K562 (cell line): ENCODE results near the gene VWA7. TPM values are rescaled to one million over a fixed set of nuclear protein-coding genes. Genes with fewer than 3 reads are reported as not detected.

Experiments used
- NFE2L1 ChIP-seq: fragments of 450-650 bp; IDR thresholded peaks from 2 replicates; pipeline ENCODE4 v1.6.1; 2016; ENCODE audit warnings: missing genetic modification characterization, low read depth, mild to moderate bottlenecking, missing compliant biosample characterization, moderate library complexity, borderline replicate concordance
- NONO ChIP-seq, 2 experiments: fragments of 200-400 bp in 1 of 2; fragments of 450-650 bp in 1 of 2; formaldehyde crosslinking in 1 of 2; IDR thresholded peaks; 2 replicates each; pipeline ENCODE4 v1.6.1; 2017; ENCODE audit warnings: low read depth in 2 of 2, mild to moderate bottlenecking in 2 of 2, moderate library complexity in 2 of 2, low read length in 1 of 2
- TAF1 ChIP-seq: IDR thresholded peaks from 2 replicates; pipeline ENCODE4 v1.6.1; 2011; ENCODE audit warnings: mild to moderate bottlenecking, low read length, moderate library complexity; ENCODE audit not compliant: insufficient read depth, control insufficient read depth, severe bottlenecking; ENCODE audit errors: extremely low read depth
- TRIM24 ChIP-seq, 2 experiments: fragments of 450-650 bp; IDR thresholded peaks; 2 replicates each; pipeline ENCODE4 v1.6.1; 2016
- ZNF165 ChIP-seq: fragments of 250-450 bp; sonication (Bioruptor Pico); IDR thresholded peaks from 2 replicates; pipeline ENCODE4 v1.4.0; 2020; ENCODE audit warnings: borderline replicate concordance
- ZNF707 ChIP-seq: fragments of 250-450 bp; sonication (Bioruptor Pico); conservative IDR thresholded peaks from 2 replicates; pipeline ENCODE4 v1.8.0; 2022; ENCODE audit warnings: inconsistent platforms, mild to moderate bottlenecking, moderate library complexity
- polyA plus RNA-seq, 8 experiments: library from polyadenylated mRNA; depleted of rRNA in 4 of 8; stranded (reverse) in 5 of 8; unstranded in 3 of 8; fragments of >200 nt; fragmentation: Nextera tagmentation in 2 of 8; fragmentation: Illumina TruSeq in 1 of 8; extraction: Ambion mirVana in 2 of 8; extraction: Trizol in 1 of 8; gene quantifications; 2 replicates each; pipeline versions ENCODE4 v1.2.1 to v1.2.3, GENCODE V29; 2011 to 2014; ENCODE audit warnings: inconsistent platforms in 1 of 8, missing spikeins in 1 of 8
- total RNA-seq, 7 experiments: library from RNA; depleted of rRNA in 6 of 7; stranded (reverse); fragments of >200 nt in 6 of 7; fragmentation: Illumina TruSeq in 2 of 7; extraction: Trizol in 2 of 7; gene quantifications; 2 replicates each; pipeline versions ENCODE4 v1.2.1 to v1.2.3, GENCODE V29; 2011 to 2021; ENCODE audit warnings: low replicate concordance in 1 of 7
- TF ChIP-seq, protein P1 (sequence below): fragments of 450-650 bp; formaldehyde crosslinking; IDR thresholded peaks from 2 replicates; pipeline ENCODE4 v1.4.0; 2020; ENCODE audit warnings: mild to moderate bottlenecking, mixed read lengths
- TF ChIP-seq, protein P2 (sequence below): sonication (generic); formaldehyde crosslinking; IDR thresholded peaks from 2 replicates; pipeline ENCODE4 v1.8.0; 2022; ENCODE audit warnings: mild to moderate bottlenecking, missing genetic modification reagents
- TF ChIP-seq, protein P3 (sequence below): sonication (generic); formaldehyde crosslinking; IDR thresholded peaks from 2 replicates; pipeline ENCODE4 v1.8.1; 2023; ENCODE audit warnings: mild to moderate bottlenecking, missing genetic modification reagents
- TF ChIP-seq, protein P4 (sequence below), 2 experiments: fragments of 250-450 bp in 1 of 2; fragments of 450-650 bp in 1 of 2; sonication (Bioruptor Pico) in 1 of 2; IDR thresholded peaks; 2 replicates each; pipeline versions ENCODE4 v1.6.1 to v1.8.0; 2016 to 2021; ENCODE audit warnings: mild to moderate bottlenecking in 2 of 2, moderate library complexity in 2 of 2, missing compliant biosample characterization in 1 of 2, missing genetic modification characterization in 1 of 2
- TF ChIP-seq, protein P5 (sequence below): fragments of 200-400 bp; formaldehyde crosslinking; IDR thresholded peaks from 2 replicates; pipeline ENCODE4 v1.6.1; 2017; ENCODE audit warnings: mild to moderate bottlenecking, low read depth, low read length, moderate library complexity
- TF ChIP-seq, protein P6 (sequence below): sonication (generic); formaldehyde crosslinking; IDR thresholded peaks from 2 replicates; pipeline ENCODE4 v1.8.0; 2023; ENCODE audit warnings: mild to moderate bottlenecking, missing genetic modification reagents

VWA7 gene
- total and polyA plus RNA-seq, 9 of the 15 experiments (the other 6 are each of a cell fraction or from before 2014, with no cell fraction given): 0.18 to 2.9 (median 0.95) TPM

DNA sequence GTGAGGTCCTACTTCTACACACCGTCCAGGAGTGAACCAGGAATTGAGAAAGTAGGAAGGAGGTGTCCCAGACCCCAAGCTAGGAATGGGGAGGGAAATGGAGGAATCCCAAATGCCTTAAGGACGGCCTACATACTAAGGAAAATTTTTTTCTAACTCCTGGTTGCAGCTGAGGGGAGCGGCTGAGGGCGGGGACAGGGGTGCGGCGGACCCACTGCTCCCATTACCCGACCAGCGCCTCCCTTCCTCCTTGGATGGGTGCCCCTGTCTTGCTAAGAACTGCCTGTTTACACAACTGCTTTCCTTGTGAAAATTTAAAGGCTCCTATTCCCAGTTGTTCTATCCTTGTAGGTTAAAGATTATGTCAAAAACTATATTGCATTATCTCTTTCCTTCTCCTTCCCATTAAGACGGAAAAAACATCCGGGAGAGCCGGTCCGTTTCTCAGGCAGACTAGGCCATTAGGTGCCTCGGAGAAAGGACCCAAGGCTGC is 49.7 kb upstream of the VWA7 start (continued):
- TF ChIP-seq, protein P1, sequence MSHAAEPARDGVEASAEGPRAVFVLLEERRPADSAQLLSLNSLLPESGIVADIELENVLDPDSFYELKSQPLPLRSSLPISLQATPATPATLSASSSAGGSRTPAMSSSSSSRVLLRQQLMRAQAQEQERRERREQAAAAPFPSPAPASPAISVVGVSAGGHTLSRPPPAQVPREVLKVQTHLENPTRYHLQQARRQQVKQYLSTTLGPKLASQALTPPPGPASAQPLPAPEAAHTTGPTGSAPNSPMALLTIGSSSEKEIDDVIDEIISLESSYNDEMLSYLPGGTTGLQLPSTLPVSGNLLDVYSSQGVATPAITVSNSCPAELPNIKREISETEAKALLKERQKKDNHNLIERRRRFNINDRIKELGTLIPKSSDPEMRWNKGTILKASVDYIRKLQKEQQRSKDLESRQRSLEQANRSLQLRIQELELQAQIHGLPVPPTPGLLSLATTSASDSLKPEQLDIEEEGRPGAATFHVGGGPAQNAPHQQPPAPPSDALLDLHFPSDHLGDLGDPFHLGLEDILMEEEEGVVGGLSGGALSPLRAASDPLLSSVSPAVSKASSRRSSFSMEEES (CRISPR knock-in tag): peak; percentile 36; the same call in 1 of the 2 replicates
- TF ChIP-seq, protein P2, sequence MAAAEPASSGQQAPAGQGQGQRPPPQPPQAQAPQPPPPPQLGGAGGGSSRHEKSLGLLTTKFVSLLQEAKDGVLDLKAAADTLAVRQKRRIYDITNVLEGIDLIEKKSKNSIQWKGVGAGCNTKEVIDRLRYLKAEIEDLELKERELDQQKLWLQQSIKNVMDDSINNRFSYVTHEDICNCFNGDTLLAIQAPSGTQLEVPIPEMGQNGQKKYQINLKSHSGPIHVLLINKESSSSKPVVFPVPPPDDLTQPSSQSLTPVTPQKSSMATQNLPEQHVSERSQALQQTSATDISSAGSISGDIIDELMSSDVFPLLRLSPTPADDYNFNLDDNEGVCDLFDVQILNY (CRISPR knock-in tag): no peak
- peak; percentile 69 for TF ChIP-seq TAF1
- no peak for TF ChIP-seq NONO (IDR thresholded peaks at IDR 0.05; ENCODE audit: low read depth in 2 of 2, low read length in 1 of 2)
- TF ChIP-seq, protein P3, sequence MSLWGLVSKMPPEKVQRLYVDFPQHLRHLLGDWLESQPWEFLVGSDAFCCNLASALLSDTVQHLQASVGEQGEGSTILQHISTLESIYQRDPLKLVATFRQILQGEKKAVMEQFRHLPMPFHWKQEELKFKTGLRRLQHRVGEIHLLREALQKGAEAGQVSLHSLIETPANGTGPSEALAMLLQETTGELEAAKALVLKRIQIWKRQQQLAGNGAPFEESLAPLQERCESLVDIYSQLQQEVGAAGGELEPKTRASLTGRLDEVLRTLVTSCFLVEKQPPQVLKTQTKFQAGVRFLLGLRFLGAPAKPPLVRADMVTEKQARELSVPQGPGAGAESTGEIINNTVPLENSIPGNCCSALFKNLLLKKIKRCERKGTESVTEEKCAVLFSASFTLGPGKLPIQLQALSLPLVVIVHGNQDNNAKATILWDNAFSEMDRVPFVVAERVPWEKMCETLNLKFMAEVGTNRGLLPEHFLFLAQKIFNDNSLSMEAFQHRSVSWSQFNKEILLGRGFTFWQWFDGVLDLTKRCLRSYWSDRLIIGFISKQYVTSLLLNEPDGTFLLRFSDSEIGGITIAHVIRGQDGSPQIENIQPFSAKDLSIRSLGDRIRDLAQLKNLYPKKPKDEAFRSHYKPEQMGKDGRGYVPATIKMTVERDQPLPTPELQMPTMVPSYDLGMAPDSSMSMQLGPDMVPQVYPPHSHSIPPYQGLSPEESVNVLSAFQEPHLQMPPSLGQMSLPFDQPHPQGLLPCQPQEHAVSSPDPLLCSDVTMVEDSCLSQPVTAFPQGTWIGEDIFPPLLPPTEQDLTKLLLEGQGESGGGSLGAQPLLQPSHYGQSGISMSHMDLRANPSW: no peak
- TF ChIP-seq, protein P4, sequence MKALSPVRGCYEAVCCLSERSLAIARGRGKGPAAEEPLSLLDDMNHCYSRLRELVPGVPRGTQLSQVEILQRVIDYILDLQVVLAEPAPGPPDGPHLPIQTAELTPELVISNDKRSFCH (CRISPR knock-in tag; IDR thresholded peaks at IDR 0.05): no peak
- TF ChIP-seq, protein P4 (tag; IDR thresholded peaks at IDR 0.05): 0 out of 2 replicates have a peak, but pooled peaks have one; percentile 45
- TF ChIP-seq, protein P5, sequence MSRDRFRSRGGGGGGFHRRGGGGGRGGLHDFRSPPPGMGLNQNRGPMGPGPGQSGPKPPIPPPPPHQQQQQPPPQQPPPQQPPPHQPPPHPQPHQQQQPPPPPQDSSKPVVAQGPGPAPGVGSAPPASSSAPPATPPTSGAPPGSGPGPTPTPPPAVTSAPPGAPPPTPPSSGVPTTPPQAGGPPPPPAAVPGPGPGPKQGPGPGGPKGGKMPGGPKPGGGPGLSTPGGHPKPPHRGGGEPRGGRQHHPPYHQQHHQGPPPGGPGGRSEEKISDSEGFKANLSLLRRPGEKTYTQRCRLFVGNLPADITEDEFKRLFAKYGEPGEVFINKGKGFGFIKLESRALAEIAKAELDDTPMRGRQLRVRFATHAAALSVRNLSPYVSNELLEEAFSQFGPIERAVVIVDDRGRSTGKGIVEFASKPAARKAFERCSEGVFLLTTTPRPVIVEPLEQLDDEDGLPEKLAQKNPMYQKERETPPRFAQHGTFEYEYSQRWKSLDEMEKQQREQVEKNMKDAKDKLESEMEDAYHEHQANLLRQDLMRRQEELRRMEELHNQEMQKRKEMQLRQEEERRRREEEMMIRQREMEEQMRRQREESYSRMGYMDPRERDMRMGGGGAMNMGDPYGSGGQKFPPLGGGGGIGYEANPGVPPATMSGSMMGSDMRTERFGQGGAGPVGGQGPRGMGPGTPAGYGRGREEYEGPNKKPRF: no peak
- peak in 1 of 2 experiments; percentile 12; a peak in 1 of 4 replicates for TF ChIP-seq TRIM24 (IDR thresholded peaks at IDR 0.05)
- no peak for TF ChIP-seq NFE2L1
- TF ChIP-seq ZNF707 (CRISPR knock-in tag): 0 out of 2 replicates have a peak, but pooled peaks have one; percentile 31
- peak; percentile 85; the same call in 1 of the 2 replicates for TF ChIP-seq ZNF165 (CRISPR knock-in tag)
- TF ChIP-seq, protein P6, sequence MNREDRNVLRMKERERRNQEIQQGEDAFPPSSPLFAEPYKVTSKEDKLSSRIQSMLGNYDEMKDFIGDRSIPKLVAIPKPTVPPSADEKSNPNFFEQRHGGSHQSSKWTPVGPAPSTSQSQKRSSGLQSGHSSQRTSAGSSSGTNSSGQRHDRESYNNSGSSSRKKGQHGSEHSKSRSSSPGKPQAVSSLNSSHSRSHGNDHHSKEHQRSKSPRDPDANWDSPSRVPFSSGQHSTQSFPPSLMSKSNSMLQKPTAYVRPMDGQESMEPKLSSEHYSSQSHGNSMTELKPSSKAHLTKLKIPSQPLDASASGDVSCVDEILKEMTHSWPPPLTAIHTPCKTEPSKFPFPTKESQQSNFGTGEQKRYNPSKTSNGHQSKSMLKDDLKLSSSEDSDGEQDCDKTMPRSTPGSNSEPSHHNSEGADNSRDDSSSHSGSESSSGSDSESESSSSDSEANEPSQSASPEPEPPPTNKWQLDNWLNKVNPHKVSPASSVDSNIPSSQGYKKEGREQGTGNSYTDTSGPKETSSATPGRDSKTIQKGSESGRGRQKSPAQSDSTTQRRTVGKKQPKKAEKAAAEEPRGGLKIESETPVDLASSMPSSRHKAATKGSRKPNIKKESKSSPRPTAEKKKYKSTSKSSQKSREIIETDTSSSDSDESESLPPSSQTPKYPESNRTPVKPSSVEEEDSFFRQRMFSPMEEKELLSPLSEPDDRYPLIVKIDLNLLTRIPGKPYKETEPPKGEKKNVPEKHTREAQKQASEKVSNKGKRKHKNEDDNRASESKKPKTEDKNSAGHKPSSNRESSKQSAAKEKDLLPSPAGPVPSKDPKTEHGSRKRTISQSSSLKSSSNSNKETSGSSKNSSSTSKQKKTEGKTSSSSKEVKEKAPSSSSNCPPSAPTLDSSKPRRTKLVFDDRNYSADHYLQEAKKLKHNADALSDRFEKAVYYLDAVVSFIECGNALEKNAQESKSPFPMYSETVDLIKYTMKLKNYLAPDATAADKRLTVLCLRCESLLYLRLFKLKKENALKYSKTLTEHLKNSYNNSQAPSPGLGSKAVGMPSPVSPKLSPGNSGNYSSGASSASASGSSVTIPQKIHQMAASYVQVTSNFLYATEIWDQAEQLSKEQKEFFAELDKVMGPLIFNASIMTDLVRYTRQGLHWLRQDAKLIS: no peak; the same call in 1 of the 2 replicates
